ENCODE results near the gene SSH2. TPM values are rescaled to one million over a fixed set of nuclear protein-coding genes. Genes with fewer than 3 reads are reported as not detected.

Gene SSH2
- polyA plus RNA-seq, 1 of the 3 experiments (the other 2 are of a cell fraction) = 8.8 TPM

DNA sequence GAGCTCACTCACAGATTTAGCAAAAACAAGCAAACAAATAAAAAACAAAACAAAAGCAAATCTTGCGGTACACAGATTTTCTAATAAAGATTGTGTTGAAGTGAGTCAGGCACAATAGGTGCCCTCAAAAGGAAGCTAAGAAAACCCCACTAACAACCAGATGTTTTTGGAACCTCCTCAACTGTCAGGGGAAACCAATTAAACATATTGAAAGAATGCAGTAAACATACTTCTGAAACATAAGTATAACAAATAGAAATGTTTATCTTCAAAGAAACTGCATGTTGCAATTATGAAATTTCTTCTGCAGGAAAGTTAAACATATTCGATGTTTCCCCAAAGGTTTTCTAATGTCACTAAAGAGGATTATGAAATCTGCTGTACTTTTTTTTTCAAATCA lies 196.9 kb downstream of the SSH2 start:
- CTCF ChIA-PET = interaction anchor here (0.8 to 1.9 kb wide), 5 partner anchors 9 to 89 kb away, joined by 3 to 7 read pairs (median 5); no protein-coding TSS in a partner anchor
- no peak for TF ChIP-seq CTCF (IDR thresholded peaks at IDR 0.05)
- H2AFZ ChIP-seq (ENCODE audit: low read depth) = no peak overlapping the region
- no peaks in the 10 kb centered on the region for H3F3A ChIP-seq (replicated peaks; ENCODE audit: insufficient read depth)
- peaks cover 2 to 14% of the 10 kb centered on the region in 2 experiments for H3K36me3 ChIP-seq (replicated peaks in 1 of 2; ENCODE audit: control insufficient read depth in 1 of 2, insufficient read depth in 2 of 2, low read length in 1 of 2)
- no peak for DNase-seq
- no peak overlapping the region for H3K4me3 ChIP-seq (ENCODE audit: low read depth in 2 of 2, low read length in 1 of 2)
- H3K79me2 ChIP-seq (ENCODE audit: insufficient read depth) = peaks cover 7% of the 10 kb centered on the region; the same call in 1 of the 2 replicates
- H3K27ac ChIP-seq (ENCODE audit: low read depth in 2 of 2, low read length in 1 of 2) = peak overlapping the region in 1 of 2 experiments; percentile 97; a peak in 2 of 4 replicates
- H3K4me1 ChIP-seq (ENCODE audit: control insufficient read depth in 1 of 2, insufficient read depth in 2 of 2, low read depth in 1 of 2, low read length in 1 of 2) = peaks cover 22 to 32% of the 10 kb centered on the region in 2 experiments; a peak in 3 of 4 replicates
- no peak overlapping the region for H3K9ac ChIP-seq
- no peaks in the 10 kb centered on the region for H3K27me3 ChIP-seq (ENCODE audit: insufficient read depth)
- POLR2A ChIA-PET = no interaction called here
- no peaks in the 10 kb centered on the region for H3K9me3 ChIP-seq
- 42% methylated on average over 2 of the region's 2 CpGs for WGBS (ENCODE audit: low lambda C conversion rate)
- H4K20me1 ChIP-seq (ENCODE audit: insufficient read depth) = no peaks in the 10 kb centered on the region
- H3K4me2 ChIP-seq = no peak overlapping the region
- no peaks in the 10 kb centered on the region for H3K9me2 ChIP-seq

DNA sequence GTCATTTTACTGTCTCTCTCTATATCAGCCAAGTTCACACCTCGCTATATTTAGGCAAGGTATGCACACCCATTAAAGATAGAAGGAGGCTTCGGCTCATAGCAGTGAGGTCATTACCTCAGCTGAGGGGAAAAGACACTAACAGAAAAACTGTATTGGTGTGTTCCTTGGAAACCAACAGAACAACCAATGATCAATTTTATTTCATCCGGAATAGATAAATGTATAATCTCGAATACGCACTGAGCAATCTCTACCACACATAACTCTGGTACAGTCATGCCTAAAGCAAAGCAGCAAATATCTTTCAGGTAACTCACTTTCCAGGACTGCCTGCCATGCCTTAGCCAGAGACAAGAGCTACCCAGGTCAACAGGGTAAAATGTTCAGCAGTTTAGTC lies 197.4 kb downstream of the SSH2 start:
- no peaks in the 10 kb centered on the region for H3K9me3 ChIP-seq
- H3K79me2 ChIP-seq (ENCODE audit: insufficient read depth) = peaks cover 12% of the 10 kb centered on the region; the same call in 1 of the 2 replicates
- H3K36me3 ChIP-seq (replicated peaks in 1 of 2; ENCODE audit: control insufficient read depth in 1 of 2, insufficient read depth in 2 of 2, low read length in 1 of 2) = peaks cover 2 to 14% of the 10 kb centered on the region in 2 experiments
- no peaks in the 10 kb centered on the region for H3K27me3 ChIP-seq (ENCODE audit: insufficient read depth)
- no peak overlapping the region for H3K9ac ChIP-seq
- no peak for TF ChIP-seq NRF1 (IDR thresholded peaks at IDR 0.05; ENCODE audit: low read depth, low read length)
- no peak for TF ChIP-seq MEF2A (IDR thresholded peaks at IDR 0.05; ENCODE audit: borderline replicate concordance, low read depth)
- peak; percentile 3 for TF ChIP-seq CHD2 (IDR thresholded peaks at IDR 0.05; ENCODE audit: low read length, partially characterized antibody)
- no peak for TF ChIP-seq POLR2AphosphoS5 (IDR thresholded peaks at IDR 0.05; ENCODE audit: low read depth, low read length)
- no peak for TF ChIP-seq REST (IDR thresholded peaks at IDR 0.05; ENCODE audit: low read depth, low read length)
- TF ChIP-seq USF2 (IDR thresholded peaks at IDR 0.05; ENCODE audit: borderline replicate concordance, low read depth, low read length) = no peak
- TF ChIP-seq, protein P1, sequence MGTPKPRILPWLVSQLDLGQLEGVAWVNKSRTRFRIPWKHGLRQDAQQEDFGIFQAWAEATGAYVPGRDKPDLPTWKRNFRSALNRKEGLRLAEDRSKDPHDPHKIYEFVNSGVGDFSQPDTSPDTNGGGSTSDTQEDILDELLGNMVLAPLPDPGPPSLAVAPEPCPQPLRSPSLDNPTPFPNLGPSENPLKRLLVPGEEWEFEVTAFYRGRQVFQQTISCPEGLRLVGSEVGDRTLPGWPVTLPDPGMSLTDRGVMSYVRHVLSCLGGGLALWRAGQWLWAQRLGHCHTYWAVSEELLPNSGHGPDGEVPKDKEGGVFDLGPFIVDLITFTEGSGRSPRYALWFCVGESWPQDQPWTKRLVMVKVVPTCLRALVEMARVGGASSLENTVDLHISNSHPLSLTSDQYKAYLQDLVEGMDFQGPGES (IDR thresholded peaks at IDR 0.05; ENCODE audit: low read depth, low read length) = no peak
- peaks cover 2% of the 10 kb centered on the region for H3F3A ChIP-seq (replicated peaks; ENCODE audit: insufficient read depth)
- no peak overlapping the region for H3K4me3 ChIP-seq (ENCODE audit: low read depth in 2 of 2, low read length in 1 of 2)
- ChIA-PET CTCF (interaction anchor here (0.6 to 1.9 kb wide), 6 partner anchors 9 to 367 kb away, joined by 3 to 7 read pairs (median 5); no protein-coding TSS in a partner anchor), POLR2A (no interaction called here)
- no peak for DNase-seq
- no peaks in the 10 kb centered on the region for H4K20me1 ChIP-seq (ENCODE audit: insufficient read depth)
- H2AFZ ChIP-seq (ENCODE audit: low read depth) = no peak overlapping the region
- H3K27ac ChIP-seq (ENCODE audit: low read depth in 2 of 2, low read length in 1 of 2) = peak overlapping the region in 1 of 2 experiments; percentile 97; a peak in 2 of 4 replicates
- WGBS (ENCODE audit: low lambda C conversion rate) = 60% methylated on average over 5 of the region's 5 CpGs
- no peak overlapping the region for H3K4me2 ChIP-seq
- H3K9me2 ChIP-seq = no peaks in the 10 kb centered on the region
- peaks cover 23 to 36% of the 10 kb centered on the region in 2 experiments; a peak in 3 of 4 replicates for H3K4me1 ChIP-seq (ENCODE audit: control insufficient read depth in 1 of 2, insufficient read depth in 2 of 2, low read depth in 1 of 2, low read length in 1 of 2)

Data from SK-N-SH (cell line).